ENCODE measurements around the gene SLC6A17.

DNA sequence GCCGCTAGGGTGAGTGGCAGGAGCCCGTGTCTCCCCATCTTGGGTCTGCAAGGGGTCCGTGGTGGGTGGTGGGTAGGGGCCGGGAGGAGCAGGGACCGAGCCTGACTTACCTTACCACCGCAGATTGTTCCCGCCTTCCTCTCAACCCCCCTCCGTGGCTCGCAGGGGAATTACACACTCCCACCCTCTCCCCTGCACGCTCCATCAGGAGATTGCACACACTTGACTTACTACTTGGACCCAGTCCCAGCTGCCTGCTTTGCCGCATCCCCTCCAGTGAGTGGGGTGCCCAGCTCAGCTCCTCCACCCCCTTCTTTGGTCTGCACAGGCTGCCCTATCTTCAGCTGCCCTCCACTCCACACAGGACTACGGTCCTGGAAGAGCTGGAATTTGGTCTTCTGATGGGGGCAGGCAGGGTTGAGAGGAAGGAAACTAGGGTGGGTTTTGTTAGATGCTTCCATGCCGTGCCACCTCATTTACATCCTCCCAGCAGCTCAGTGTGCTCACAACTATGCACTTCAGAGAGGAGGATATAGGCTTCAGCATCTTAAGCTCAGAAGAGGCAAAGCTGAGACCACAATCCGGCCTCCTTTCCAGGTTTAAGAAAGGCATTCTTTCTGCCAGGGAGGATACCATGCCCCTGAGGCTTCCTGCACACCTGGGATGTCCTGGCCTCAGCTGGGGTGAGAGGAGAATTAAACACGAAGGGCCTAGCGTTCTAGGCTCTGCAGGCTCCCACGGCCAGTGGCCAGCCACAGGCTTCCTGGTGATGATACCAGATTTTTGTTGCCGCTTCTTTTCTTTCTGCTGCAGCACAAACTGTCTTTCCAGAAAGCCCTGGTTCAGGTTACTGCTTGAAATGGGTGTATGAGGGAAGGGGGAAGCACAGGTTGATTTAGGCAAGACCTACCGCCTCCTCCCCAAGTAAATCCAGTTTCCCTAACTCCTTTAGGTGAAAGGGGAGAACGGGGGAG lies 62.2 kb downstream of the SLC6A17 start:
- no peak for TF ChIP-seq RAD21 (IDR thresholded peaks at IDR 0.05; ENCODE audit: low read depth)
- no peak for TF ChIP-seq YY1 (IDR thresholded peaks at IDR 0.05; ENCODE audit: low read depth)
- TF ChIP-seq USF1 (IDR thresholded peaks at IDR 0.05): no peak
- no peak for TF ChIP-seq REST (IDR thresholded peaks at IDR 0.05; ENCODE audit: low read depth)
- no peak for TF ChIP-seq EGR1 (IDR thresholded peaks at IDR 0.05)
- TF ChIP-seq CREB1 (IDR thresholded peaks at IDR 0.05; ENCODE audit: low read depth): no peak

Data from Ishikawa (cell line).